ENCODE measurements around the gene LRRFIP1. TPM values are rescaled to one million over a fixed set of nuclear protein-coding genes. Genes with fewer than 3 reads are reported as not detected.

LRRFIP1 gene
- total RNA-seq, 1 donor from 2014 or later = 84.8 TPM

GRCh38 chr2:237615631-237616249 lies 11.6 kb upstream of the LRRFIP1 start:
- DNase-seq (ENCODE audit: low spot score) = no peak
- intact Hi-C loops (cut with DNase I) = no loop called here
- ATAC-seq = no peak

- ATAC-seq = no peak
- intact Hi-C loops (cut with DNase I) = no loop called here
- peak; percentile 14 for DNase-seq (ENCODE audit: low spot score)
Observed at GRCh38 chr2:237616373-237616733, 11.0 kb upstream of the LRRFIP1 start.

GRCh38 chr2:237616734-237617586 lies 10.4 kb upstream of the LRRFIP1 start:
- intact Hi-C loops (cut with DNase I) = no loop called here
- ATAC-seq (peak; percentile 60), DNase-seq (ENCODE audit: low spot score) (peak; percentile 38)

GRCh38 chr2:237617587-237617982 lies 9.8 kb upstream of the LRRFIP1 start:
- ATAC-seq (no peak), DNase-seq (ENCODE audit: low spot score) (no peak)
- intact Hi-C loops (cut with DNase I) = no loop called here

- ATAC-seq = no peak
- no peak for DNase-seq (ENCODE audit: low spot score)
- intact Hi-C loops (cut with DNase I) = no loop called here
Observed at GRCh38 chr2:237618449-237618848, 8.9 kb upstream of the LRRFIP1 start.

- DNase-seq (ENCODE audit: low spot score) (peak; percentile 46), ATAC-seq (no peak)
- intact Hi-C loops (cut with DNase I) = no loop called here
Observed at GRCh38 chr2:237623428-237624403, 3.7 kb upstream of the LRRFIP1 start.

GRCh38 chr2:237624565-237624964 lies 2.8 kb upstream of the LRRFIP1 start:
- intact Hi-C loops (cut with DNase I) = no loop called here
- ATAC-seq = peak; percentile 63
- DNase-seq (ENCODE audit: low spot score) = peak; percentile 47

- DNase-seq (ENCODE audit: low spot score) (peak; percentile 62), ATAC-seq (peak; percentile 53)
- intact Hi-C loops (cut with DNase I) = no loop called here
Observed at GRCh38 chr2:237625216-237625705, 2.1 kb upstream of the LRRFIP1 start.

- intact Hi-C loops (cut with DNase I) = no loop called here
- DNase-seq (ENCODE audit: low spot score) = peak; percentile 35
- peak; percentile 21 for ATAC-seq
Observed at GRCh38 chr2:237625777-237626176, 1.6 kb upstream of the LRRFIP1 start.

GRCh38 chr2:237626813-237627440 lies 460 bp upstream of the LRRFIP1 start:
- peak; percentile 48 for ATAC-seq
- intact Hi-C loops (cut with DNase I) = no loop called here
- peak; percentile 62 for DNase-seq (ENCODE audit: low spot score)

- intact Hi-C loops (cut with DNase I) = no loop called here
- ATAC-seq (no peak), DNase-seq (ENCODE audit: low spot score) (peak; percentile 51)
Observed at GRCh38 chr2:237628247-237629187, 1.1 kb downstream of the LRRFIP1 start.

- ATAC-seq (no peak), DNase-seq (ENCODE audit: low spot score) (no peak)
- intact Hi-C loops (cut with DNase I) = no loop called here
Observed at GRCh38 chr2:237629188-237629534, 1.8 kb downstream of the LRRFIP1 start.

GRCh38 chr2:237629739-237630138 lies 2.4 kb downstream of the LRRFIP1 start:
- no peak for DNase-seq (ENCODE audit: low spot score)
- intact Hi-C loops (cut with DNase I) = no loop called here
- no peak for ATAC-seq

- DNase-seq (ENCODE audit: low spot score) = peak; percentile 32
- intact Hi-C loops (cut with DNase I) = no loop called here
- ATAC-seq = no peak
Observed at GRCh38 chr2:237630216-237631000, 3.0 kb downstream of the LRRFIP1 start.

- DNase-seq (ENCODE audit: low spot score) = peak; percentile 41
- ATAC-seq = no peak
- intact Hi-C loops (cut with DNase I) = no loop called here
Observed at GRCh38 chr2:237631007-237631785, 3.8 kb downstream of the LRRFIP1 start.

GRCh38 chr2:237631801-237632585 lies 4.6 kb downstream of the LRRFIP1 start:
- intact Hi-C loops (cut with DNase I) = no loop called here
- ATAC-seq (no peak), DNase-seq (ENCODE audit: low spot score) (peak; percentile 17)

Measured in sciatic nerve (tissue), 2 donors.